WI38 (cell line): ENCODE measurements around the gene KNL1.

Source experiments
- H3K4me3 ChIP-seq: 2 replicates; pipeline ENCODE4 v1.5.1; 2011; ENCODE audit warnings: low read depth, mild to moderate bottlenecking, control low read depth, low read length
- TF ChIP-seq, protein P1 (sequence below): IDR thresholded peaks from 2 replicates; pipeline ENCODE4 v1.5.1; 2012; ENCODE audit warnings: low read depth, mild to moderate bottlenecking, control low read depth, low read length

The KNL1 gene

GRCh38 chr15:40598126-40598525, 4.1 kb downstream of the KNL1 start:
- H3K4me3 ChIP-seq = no peak overlapping the region
- TF ChIP-seq, protein P1, sequence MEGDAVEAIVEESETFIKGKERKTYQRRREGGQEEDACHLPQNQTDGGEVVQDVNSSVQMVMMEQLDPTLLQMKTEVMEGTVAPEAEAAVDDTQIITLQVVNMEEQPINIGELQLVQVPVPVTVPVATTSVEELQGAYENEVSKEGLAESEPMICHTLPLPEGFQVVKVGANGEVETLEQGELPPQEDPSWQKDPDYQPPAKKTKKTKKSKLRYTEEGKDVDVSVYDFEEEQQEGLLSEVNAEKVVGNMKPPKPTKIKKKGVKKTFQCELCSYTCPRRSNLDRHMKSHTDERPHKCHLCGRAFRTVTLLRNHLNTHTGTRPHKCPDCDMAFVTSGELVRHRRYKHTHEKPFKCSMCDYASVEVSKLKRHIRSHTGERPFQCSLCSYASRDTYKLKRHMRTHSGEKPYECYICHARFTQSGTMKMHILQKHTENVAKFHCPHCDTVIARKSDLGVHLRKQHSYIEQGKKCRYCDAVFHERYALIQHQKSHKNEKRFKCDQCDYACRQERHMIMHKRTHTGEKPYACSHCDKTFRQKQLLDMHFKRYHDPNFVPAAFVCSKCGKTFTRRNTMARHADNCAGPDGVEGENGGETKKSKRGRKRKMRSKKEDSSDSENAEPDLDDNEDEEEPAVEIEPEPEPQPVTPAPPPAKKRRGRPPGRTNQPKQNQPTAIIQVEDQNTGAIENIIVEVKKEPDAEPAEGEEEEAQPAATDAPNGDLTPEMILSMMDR = no peak

DNA sequence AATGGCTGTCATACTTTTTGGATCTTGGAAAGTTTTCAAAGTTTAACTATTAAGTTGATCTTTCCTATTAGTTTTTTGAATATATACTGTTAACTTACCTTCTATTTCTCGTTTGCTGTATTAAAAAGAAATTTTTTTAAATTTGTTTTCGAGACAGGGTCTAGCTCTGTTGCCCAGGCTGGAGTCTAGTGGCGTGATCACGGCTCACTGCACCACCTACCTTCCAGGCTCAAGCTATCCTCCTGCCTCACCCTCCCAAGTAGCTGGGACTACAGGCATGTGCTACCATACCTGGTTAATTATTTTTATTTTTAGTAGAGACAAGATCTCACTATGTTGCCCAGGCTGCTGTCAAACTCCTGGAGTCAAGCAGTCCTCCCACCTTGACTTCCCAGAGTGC, 4.6 kb downstream of the KNL1 start:
- TF ChIP-seq, protein P1 = no peak
- H3K4me3 ChIP-seq = no peak overlapping the region

DNA sequence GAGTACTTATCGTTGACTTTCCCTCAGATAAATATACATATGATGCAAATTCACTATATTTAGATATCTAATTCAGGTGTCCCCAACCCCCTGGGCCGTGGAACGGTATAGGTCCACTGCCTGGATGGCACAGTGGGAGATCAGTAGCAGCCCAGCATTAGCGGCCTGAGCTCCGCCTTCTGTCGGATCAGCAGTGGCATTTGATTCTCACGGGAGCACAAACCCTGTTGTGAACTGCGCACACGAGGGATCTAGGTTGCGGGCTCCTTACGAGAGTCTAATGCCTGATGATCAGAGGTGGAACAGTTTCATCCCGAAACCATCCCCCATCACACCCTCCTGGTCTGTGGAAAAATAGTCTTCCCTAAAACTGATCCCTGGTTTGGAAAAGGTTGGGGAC, 6.9 kb downstream of the KNL1 start:
- no peak overlapping the region for H3K4me3 ChIP-seq
- TF ChIP-seq, protein P1 = no peak

GRCh38 chr15:40603935-40604334, 9.9 kb downstream of the KNL1 start:
- TF ChIP-seq, protein P1 = no peak

DNA sequence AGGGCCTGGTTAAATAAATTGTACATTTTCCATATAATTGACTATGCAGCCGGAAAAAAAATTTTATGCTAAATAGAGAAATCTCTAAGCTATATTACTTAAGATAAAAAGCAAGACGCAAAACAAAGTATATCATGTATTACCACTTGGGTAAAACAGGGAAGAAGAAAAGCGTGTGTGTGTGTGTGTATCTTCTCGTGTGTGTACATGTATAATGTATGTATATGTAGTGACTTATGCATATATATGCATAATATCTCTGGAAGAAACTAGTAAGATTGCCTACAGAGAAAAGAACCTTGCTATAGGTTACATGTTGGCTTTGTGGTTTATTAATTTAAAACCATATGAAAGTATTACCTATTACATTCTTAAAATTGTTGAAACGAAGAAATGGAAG, 19.0 kb downstream of the KNL1 start:
- no peak overlapping the region for H3K4me3 ChIP-seq
- TF ChIP-seq, protein P1 = no peak

More at GRCh38 chr15:40603935-40604334, 9.9 kb downstream of the KNL1 start:
- H3K4me3 ChIP-seq = no peak overlapping the region

DNA sequence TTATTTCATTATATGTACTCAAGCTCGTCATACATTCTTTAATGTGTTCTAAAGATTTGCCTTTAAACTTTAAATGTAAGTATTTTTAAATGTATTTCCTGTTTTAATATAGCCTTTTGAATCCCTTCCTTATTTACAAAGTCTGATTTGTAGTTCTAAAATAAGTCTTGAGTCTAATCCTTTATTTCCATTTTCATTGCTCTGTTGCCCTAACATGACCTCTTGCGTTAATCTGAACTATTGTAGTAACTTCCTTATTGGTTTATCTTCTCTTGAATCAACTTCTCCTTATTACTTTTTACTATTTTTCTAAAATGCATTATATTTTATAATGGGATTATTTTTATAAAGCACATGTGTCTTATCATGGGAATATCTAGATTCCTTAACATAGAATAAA, 24.0 kb downstream of the KNL1 start:
- H3K4me3 ChIP-seq = no peak overlapping the region
- TF ChIP-seq, protein P1 = no peak

DNA sequence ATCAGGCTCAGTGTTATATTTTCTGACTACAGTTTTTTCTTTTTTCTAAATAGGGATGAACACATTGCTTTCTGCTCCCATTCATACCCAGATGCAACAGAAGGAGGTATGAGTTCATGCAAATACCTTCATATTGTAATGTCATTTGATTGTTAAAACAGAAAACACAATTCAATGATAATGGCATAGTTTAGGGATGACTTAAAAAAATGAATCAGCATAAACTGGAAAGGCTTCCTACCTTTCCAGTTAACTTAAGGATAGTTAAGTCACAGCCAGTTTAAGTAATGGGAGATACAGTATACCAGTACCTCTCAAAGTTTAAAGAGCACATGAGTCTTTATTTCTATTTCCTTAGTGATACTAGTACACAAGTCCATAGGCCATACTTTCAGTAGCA, 24.9 kb downstream of the KNL1 start:
- H3K4me3 ChIP-seq = no peak overlapping the region

More for the DNA sequence above, 24.9 kb downstream of the KNL1 start:
- TF ChIP-seq, protein P1 = no peak
